GM23248 (cell line): ENCODE measurements around the gene HRH3. TPM values are rescaled to one million over a fixed set of nuclear protein-coding genes. Genes with fewer than 3 reads are reported as not detected.

Experiments used
- DNase-seq: peaks from one replicate; pipeline ENCODE4 v3.0.0-alpha.2; 2015
- H2AFZ ChIP-seq: fragments of 200-600 bp; sonication (generic); 2 replicates; pipeline ENCODE4 v1.6.1; 2016; ENCODE audit warnings: antibody characterized with exemption
- H3F3A ChIP-seq: fragments of 200-600 bp; sonication (generic); 2 replicates; pipeline ENCODE4 v1.6.1; 2016; ENCODE audit warnings: mild to moderate bottlenecking, antibody characterized with exemption, mixed run types; ENCODE audit not compliant: insufficient read depth
- H3K27ac ChIP-seq: fragments of 200-600 bp; sonication (generic); 2 replicates; pipeline ENCODE4 v1.5.1; 2016; ENCODE audit warnings: mild to moderate bottlenecking
- H3K27me3 ChIP-seq: fragments of 200-600 bp; sonication (generic); replicated peaks from 2 replicates; pipeline ENCODE4 v1.6.1; 2016; ENCODE audit warnings: mild to moderate bottlenecking; ENCODE audit not compliant: insufficient read depth
- H3K36me3 ChIP-seq: fragments of 200-600 bp; sonication (generic); 2 replicates; pipeline ENCODE4 v1.6.1; 2016; ENCODE audit warnings: low read depth, mild to moderate bottlenecking
- H3K4me1 ChIP-seq: fragments of 200-600 bp; sonication (generic); 2 replicates; pipeline ENCODE4 v1.6.1; 2016; ENCODE audit warnings: mild to moderate bottlenecking; ENCODE audit not compliant: insufficient read depth
- H3K4me2 ChIP-seq: fragments of 200-600 bp; sonication (generic); one replicate; pipeline ENCODE4 v1.6.1; 2016; ENCODE audit warnings: mild to moderate bottlenecking; ENCODE audit not compliant: unreplicated experiment
- H3K4me3 ChIP-seq: fragments of 200-600 bp; sonication (generic); 2 replicates; pipeline ENCODE4 v1.5.1; 2016; ENCODE audit warnings: mild to moderate bottlenecking
- H3K79me2 ChIP-seq: fragments of 200-600 bp; sonication (generic); 2 replicates; pipeline ENCODE4 v1.6.1; 2016; ENCODE audit warnings: mild to moderate bottlenecking; ENCODE audit not compliant: insufficient read depth
- H3K9ac ChIP-seq: fragments of 200-600 bp; sonication (generic); 2 replicates; pipeline ENCODE4 v1.6.1; 2016; ENCODE audit warnings: mild to moderate bottlenecking
- H3K9me2 ChIP-seq: fragments of 200-600 bp; sonication (generic); 2 replicates; pipeline ENCODE4 v1.6.1; 2016; ENCODE audit warnings: mixed run types, mild to moderate bottlenecking, moderate library complexity; ENCODE audit not compliant: insufficient read depth
- H3K9me3 ChIP-seq: fragments of 200-600 bp; sonication (generic); one replicate; pipeline ENCODE4 v1.6.1; 2017; ENCODE audit warnings: low read depth
- H4K20me1 ChIP-seq: fragments of 200-600 bp; sonication (generic); 2 replicates; pipeline ENCODE4 v1.6.0; 2016; ENCODE audit not compliant: insufficient read depth
- EZH2 ChIP-seq: fragments of 200-600 bp; sonication (generic); IDR thresholded peaks from 2 replicates; pipeline ENCODE4 v1.6.1; 2018; ENCODE audit warnings: antibody characterized with exemption, mild to moderate bottlenecking; ENCODE audit not compliant: insufficient read depth, poor library complexity, severe bottlenecking
- EZH2phosphoT487 ChIP-seq: fragments of 200-600 bp; sonication (generic); IDR thresholded peaks from 2 replicates; pipeline ENCODE4 v1.6.1; 2018; ENCODE audit warnings: antibody characterized with exemption, moderate library complexity, mild to moderate bottlenecking, low read depth; ENCODE audit not compliant: insufficient read depth
- WGBS, 2 experiments: methylation state at CpG; one replicate each; pipeline ENCODE4 v1.1.6; 2015 to 2017; ENCODE audit warnings: low lambda C conversion rate in 2 of 2, low coverage in 1 of 2; ENCODE audit errors: missing lambda C conversion rate in 2 of 2; 5-methylcytosine and 5-hydroxymethylcytosine counted together
- in situ Hi-C: fragments of 300-500 bp; cut with MboI; formaldehyde crosslinking; loops from 2 replicates; pipeline ENCODE4 v1.15.0; 2020
- polyA plus RNA-seq: library from polyadenylated mRNA; unstranded; fragments of >200 nt; fragmentation: Nextera tagmentation; extraction: Ambion mirVana; gene quantifications from 2 replicates; pipeline ENCODE4 v1.2.1, GENCODE V29; 2016
- total RNA-seq: library from RNA; depleted of rRNA; stranded (reverse); fragments of >200 nt; shearing (Covaris generic); gene quantifications from 2 replicates; pipeline ENCODE4 v1.2.3, GENCODE V29; 2014

HRH3 gene
- total and polyA plus RNA-seq, 2 experiments from 2014 or later: not detected

DNA sequence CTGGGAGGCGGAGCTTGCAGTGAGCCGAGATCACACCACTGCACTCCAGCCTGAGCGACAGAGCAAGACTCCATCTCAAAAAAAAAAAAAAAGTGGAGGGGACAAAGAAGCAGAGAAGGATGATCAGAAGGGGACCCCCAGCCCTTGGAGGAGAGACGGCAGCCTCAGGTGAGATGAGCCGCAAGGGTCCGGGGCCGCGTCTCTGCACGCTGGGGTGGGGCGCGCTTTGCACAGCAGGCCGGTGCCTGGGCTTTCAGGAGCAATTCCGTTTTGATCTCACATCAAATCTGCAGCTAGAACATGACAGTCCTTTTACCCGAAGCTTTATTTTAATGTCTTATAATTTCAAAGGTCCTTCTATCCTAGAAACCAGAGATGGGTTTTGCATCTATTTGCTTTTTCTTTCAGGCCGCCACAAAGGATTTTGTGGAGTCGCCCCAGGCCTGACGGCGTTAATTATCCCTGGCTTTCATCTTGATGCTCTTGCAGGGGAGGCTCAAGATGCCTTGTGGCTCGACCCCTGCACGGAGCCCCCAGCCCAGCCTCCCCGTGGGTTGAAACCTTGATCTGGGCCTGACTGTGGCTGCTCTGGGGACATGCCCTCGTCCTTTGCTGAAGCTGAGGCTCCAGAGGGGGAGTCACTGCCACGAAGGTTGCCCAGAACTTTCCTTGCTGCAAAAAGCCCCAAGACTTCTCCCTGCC is 17.3 kb downstream of the HRH3 start:
- H3F3A ChIP-seq: no peaks in the 10 kb centered on the region
- H3K79me2 ChIP-seq: no peaks in the 10 kb centered on the region
- no peak overlapping the region for H2AFZ ChIP-seq
- no peaks in the 10 kb centered on the region for H4K20me1 ChIP-seq
- H3K9ac ChIP-seq: no peak overlapping the region
- H3K4me1 ChIP-seq: no peaks in the 10 kb centered on the region
- no peaks in the 10 kb centered on the region for H3K9me2 ChIP-seq
- no peaks in the 10 kb centered on the region for H3K27me3 ChIP-seq
- DNase-seq: no peak
- peaks cover 18% of the 10 kb centered on the region; the same call in 1 of the 2 replicates for H3K36me3 ChIP-seq
- TF ChIP-seq EZH2 (no peak), EZH2phosphoT487 (no peak)
- no peak overlapping the region for H3K4me3 ChIP-seq
- 87% methylated on average over 22 to 23 of the region's 23 CpGs for WGBS, 2 experiments
- no peak overlapping the region for H3K27ac ChIP-seq
- in situ Hi-C loops: no loop called here
- H3K4me2 ChIP-seq: no peak overlapping the region
- no peaks in the 10 kb centered on the region for H3K9me3 ChIP-seq

GRCh38 chr20:62202083-62202395 is 18.0 kb downstream of the HRH3 start:
- Histone ChIP-seq H3K4me3 (no peak overlapping the region), H3K27me3 (no peaks in the 10 kb centered on the region), H3K27ac (no peak overlapping the region), H3K36me3 (peaks cover 25% of the 10 kb centered on the region), H3K9ac (no peak overlapping the region), H3K4me1 (no peaks in the 10 kb centered on the region), H3F3A (no peaks in the 10 kb centered on the region), H3K4me2 (no peak overlapping the region), H3K9me3 (no peaks in the 10 kb centered on the region), H4K20me1 (no peaks in the 10 kb centered on the region), H2AFZ (no peak overlapping the region), H3K79me2 (no peaks in the 10 kb centered on the region), H3K9me2 (no peaks in the 10 kb centered on the region)
- in situ Hi-C loops: no loop called here
- WGBS, 2 experiments: 80 to 86% methylated on average over 5 of the region's 5 CpGs
- DNase-seq: peak; percentile 47
- no peak for TF ChIP-seq EZH2phosphoT487
- TF ChIP-seq EZH2: no peak

DNA sequence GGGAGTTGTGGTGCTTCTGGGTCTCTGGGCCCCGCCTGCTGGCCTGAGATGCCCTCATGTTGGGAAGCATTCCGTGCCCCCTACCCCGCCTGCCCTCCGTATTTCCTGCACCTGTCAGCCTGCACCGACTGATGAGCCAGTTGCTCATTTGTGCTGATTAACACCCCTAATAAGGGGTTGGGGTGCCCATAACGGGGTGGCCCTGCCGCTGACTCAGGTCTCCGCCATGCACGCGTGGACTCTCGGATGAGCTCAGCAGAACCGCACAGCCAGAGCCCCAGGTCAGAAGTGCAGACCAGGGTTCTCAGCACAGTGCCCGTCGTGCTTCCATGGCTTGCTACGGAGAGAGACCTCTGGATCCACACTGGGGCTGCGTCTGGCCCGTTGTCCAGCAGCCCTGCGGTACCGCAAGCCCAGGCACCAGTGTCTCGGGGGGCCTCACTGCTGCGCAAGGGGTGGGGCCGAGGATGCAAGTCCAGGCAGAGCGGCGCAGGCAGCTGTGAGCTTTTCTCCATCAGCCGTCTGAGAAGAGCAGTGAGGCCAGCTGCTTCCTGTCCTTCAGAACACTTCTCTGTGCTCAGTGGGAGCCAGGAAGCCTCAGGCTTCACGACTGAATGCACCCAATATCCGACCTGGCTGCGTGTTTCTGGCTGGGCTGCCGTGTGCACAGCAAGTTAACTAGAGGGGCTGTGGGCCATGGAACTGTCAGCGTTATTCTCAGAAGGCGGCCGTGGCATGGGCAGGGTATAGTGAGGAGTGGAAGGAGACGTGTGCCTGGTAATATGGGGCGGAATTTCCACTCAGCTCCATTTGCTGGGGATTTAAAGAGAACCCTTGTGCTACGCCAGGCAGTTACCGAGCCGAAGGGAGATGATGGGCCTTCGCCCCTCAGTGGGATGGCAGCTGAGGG is 18.6 kb downstream of the HRH3 start:
- no peak overlapping the region for H3K4me3 ChIP-seq
- no peak for TF ChIP-seq EZH2
- TF ChIP-seq EZH2phosphoT487: no peak
- H3K27me3 ChIP-seq: no peaks in the 10 kb centered on the region
- no peaks in the 10 kb centered on the region for H3K9me3 ChIP-seq
- H3K79me2 ChIP-seq: no peaks in the 10 kb centered on the region
- WGBS, 2 experiments: 92 to 95% methylated on average over 37 to 38 of the region's 38 CpGs
- DNase-seq: no peak
- H2AFZ ChIP-seq: no peak overlapping the region
- H3F3A ChIP-seq: no peaks in the 10 kb centered on the region
- no peaks in the 10 kb centered on the region for H3K4me1 ChIP-seq
- in situ Hi-C loops: no loop called here
- no peak overlapping the region for H3K9ac ChIP-seq
- H3K4me2 ChIP-seq: no peak overlapping the region
- H3K27ac ChIP-seq: no peak overlapping the region
- peaks cover 25% of the 10 kb centered on the region for H3K36me3 ChIP-seq
- H4K20me1 ChIP-seq: no peaks in the 10 kb centered on the region
- no peaks in the 10 kb centered on the region for H3K9me2 ChIP-seq

DNA sequence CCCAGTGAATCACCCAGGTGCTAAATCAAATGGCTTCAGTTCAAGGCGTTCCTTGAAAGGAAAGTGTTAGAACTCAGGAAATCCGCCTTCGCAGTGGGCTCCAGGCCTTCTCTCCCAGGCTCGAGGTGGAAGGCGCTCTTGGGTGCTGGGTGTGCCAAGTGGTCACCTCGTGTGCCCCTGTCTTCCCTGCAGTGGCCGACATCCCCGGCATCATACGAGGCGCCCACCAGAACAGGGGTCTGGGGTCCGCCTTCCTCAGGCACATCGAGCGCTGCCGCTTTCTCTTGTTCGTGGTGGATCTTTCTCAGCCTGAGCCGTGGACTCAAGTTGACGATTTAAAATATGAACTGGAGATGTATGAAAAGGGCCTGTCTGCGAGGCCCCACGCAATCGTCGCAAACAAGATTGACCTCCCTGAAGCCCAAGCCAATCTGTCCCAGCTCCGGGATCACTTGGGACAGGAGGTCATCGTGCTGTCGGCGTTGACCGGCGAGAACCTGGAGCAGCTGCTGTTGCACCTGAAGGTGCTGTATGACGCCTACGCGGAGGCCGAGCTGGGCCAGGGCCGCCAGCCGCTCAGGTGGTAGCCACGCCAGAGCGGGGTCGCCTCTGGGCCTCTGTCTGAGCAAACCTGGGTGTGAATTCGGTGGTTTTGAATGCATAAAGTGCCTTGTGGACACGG is 19.4 kb downstream of the HRH3 start:
- TF ChIP-seq EZH2 (no peak), EZH2phosphoT487 (no peak)
- Histone ChIP-seq H4K20me1 (no peaks in the 10 kb centered on the region), H3K9ac (no peak overlapping the region), H3K36me3 (peaks cover 25% of the 10 kb centered on the region), H3K79me2 (no peaks in the 10 kb centered on the region), H3K4me2 (no peak overlapping the region), H3K27me3 (no peaks in the 10 kb centered on the region), H3K4me1 (no peaks in the 10 kb centered on the region), H3K27ac (no peak overlapping the region), H3K9me3 (no peaks in the 10 kb centered on the region), H3K4me3 (no peak overlapping the region), H2AFZ (no peak overlapping the region), H3F3A (no peaks in the 10 kb centered on the region), H3K9me2 (no peaks in the 10 kb centered on the region)
- DNase-seq: no peak
- in situ Hi-C loops: no loop called here
- WGBS, 2 experiments: 92 to 93% methylated on average over 38 of the region's 38 CpGs
